Activated naive CD8-positive, alpha-beta T cell treated with anti-CD3 and anti-CD28 coated beads, Interleukin-2, amount 10 ng/mL, durations not matched to agents 7 days and 5 days (primary cell): ENCODE results near the gene UBXN11. TPM values are rescaled to one million over a fixed set of nuclear protein-coding genes. Genes with fewer than 3 reads are reported as not detected.

Source experiments
- ATAC-seq: fragments of 150-1000 bp; cut with Tn5 transposase; one replicate; pipeline ENCODE4 v1.10.0; 2021; ENCODE audit warnings: low read depth, moderate library complexity
- POLR2A ChIA-PET: fragments of 350-600 bp; sonication (Branson Sonifier 250); formaldehyde crosslinking; loops from one replicate; lab custom pipeline; 2021; ENCODE audit warnings: antibody characterized with exemption; lab: Charles Lee
- DNase-seq: peaks from one replicate; pipeline ENCODE4 v3.0.0; 2021
- H3K27ac Mint-ChIP-seq: one replicate; pipeline ENCODE4 v1.8.0; 2022; ENCODE audit warnings: mild to moderate bottlenecking, mixed read lengths
- H3K27me3 Mint-ChIP-seq: one replicate; pipeline ENCODE4 v1.8.0; 2022; ENCODE audit warnings: mild to moderate bottlenecking, moderate library complexity, mixed read lengths
- H3K36me3 Mint-ChIP-seq: one replicate; pipeline ENCODE4 v1.8.0; 2021; ENCODE audit warnings: mild to moderate bottlenecking, mixed read lengths
- H3K4me1 Mint-ChIP-seq: one replicate; pipeline ENCODE4 v1.8.0; 2021; ENCODE audit warnings: mixed read lengths
- H3K4me3 Mint-ChIP-seq: one replicate; pipeline ENCODE4 v1.8.0; 2022; ENCODE audit warnings: mild to moderate bottlenecking, moderate library complexity, mixed read lengths
- H3K9me3 Mint-ChIP-seq: one replicate; pipeline ENCODE4 v1.8.0; 2021; ENCODE audit warnings: mixed read lengths
- total RNA-seq, 2 experiments: library from RNA; stranded (reverse); gene quantifications; one replicate each; pipeline ENCODE4 v1.2.3, GENCODE V29; 2021

UBXN11 gene
- total RNA-seq, 2 experiments from 2014 or later, result 60.5 to 64.1 TPM

- DNase-seq (peak; percentile 72), ATAC-seq (no peak)
- H3K27ac Mint-ChIP-seq, result peak overlapping the region; percentile 99
- H3K27me3 Mint-ChIP-seq, result no peaks in the 10 kb centered on the region
- H3K9me3 Mint-ChIP-seq, result no peaks in the 10 kb centered on the region
- H3K4me1 Mint-ChIP-seq, result peaks cover 78% of the 10 kb centered on the region
- H3K4me3 Mint-ChIP-seq, result peak overlapping the region; percentile 89
- POLR2A ChIA-PET, result interaction anchor here (0.5 to 20.6 kb wide), 17 partner anchors 9 to 147 kb away, joined by 3 to 1079 read pairs (median 6); partner anchors contain the start of genes CD52, CEP85, DHDDS and UBXN11
- H3K36me3 Mint-ChIP-seq, result peaks cover 16% of the 10 kb centered on the region
Observed at GRCh38 chr1:26285366-26286063, 20.9 kb downstream of the UBXN11 start.

GRCh38 chr1:26284597-26285347, 21.7 kb downstream of the UBXN11 start:
- ATAC-seq (peak; percentile 63), DNase-seq (peak; percentile 85)
- H3K27me3 Mint-ChIP-seq, result no peaks in the 10 kb centered on the region
- peaks cover 18% of the 10 kb centered on the region for H3K36me3 Mint-ChIP-seq
- peak overlapping the region; percentile 89 for H3K4me3 Mint-ChIP-seq
- peak overlapping the region; percentile 99 for H3K27ac Mint-ChIP-seq
- H3K4me1 Mint-ChIP-seq, result peaks cover 71% of the 10 kb centered on the region
- H3K9me3 Mint-ChIP-seq, result no peaks in the 10 kb centered on the region
- POLR2A ChIA-PET, result interaction anchor here (0.5 to 20.6 kb wide), 17 partner anchors 9 to 169 kb away, joined by 3 to 1079 read pairs (median 6); partner anchors contain the start of genes CD52, CEP85, DHDDS and UBXN11

- peak; percentile 52 for DNase-seq
- Mint-ChIP-seq H3K4me1 (peaks cover 64% of the 10 kb centered on the region), H3K4me3 (peak overlapping the region; percentile 89), H3K27me3 (no peaks in the 10 kb centered on the region), H3K9me3 (no peaks in the 10 kb centered on the region), H3K36me3 (peaks cover 18% of the 10 kb centered on the region), H3K27ac (peak overlapping the region; percentile 99)
- ATAC-seq, result no peak
- POLR2A ChIA-PET, result interaction anchor here (0.6 to 20.6 kb wide), 12 partner anchors 8 to 168 kb away, joined by 3 to 1079 read pairs (median 8); partner anchors contain the start of genes CD52 and UBXN11
Observed at GRCh38 chr1:26283871-26284596, 22.4 kb downstream of the UBXN11 start.

GRCh38 chr1:26283279-26283853, 23.1 kb downstream of the UBXN11 start:
- ATAC-seq (no peak), DNase-seq (no peak)
- H3K27me3 Mint-ChIP-seq, result no peaks in the 10 kb centered on the region
- POLR2A ChIA-PET, result interaction anchor here (0.8 to 20.6 kb wide), 3 partner anchors 33 to 95 kb away, joined by 5 to 1079 read pairs (median 17); partner anchors contain the start of genes CD52 and UBXN11
- peak overlapping the region; percentile 89 for H3K4me3 Mint-ChIP-seq
- no peaks in the 10 kb centered on the region for H3K9me3 Mint-ChIP-seq
- peak overlapping the region; percentile 99 for H3K27ac Mint-ChIP-seq
- peaks cover 63% of the 10 kb centered on the region for H3K4me1 Mint-ChIP-seq
- peaks cover 20% of the 10 kb centered on the region for H3K36me3 Mint-ChIP-seq

- no peak for ATAC-seq
- Mint-ChIP-seq H3K4me3 (peak overlapping the region; percentile 89), H3K27me3 (no peaks in the 10 kb centered on the region), H3K36me3 (peaks cover 24% of the 10 kb centered on the region), H3K9me3 (no peaks in the 10 kb centered on the region), H3K4me1 (peaks cover 63% of the 10 kb centered on the region), H3K27ac (peak overlapping the region; percentile 99)
- DNase-seq, result no peak
- POLR2A ChIA-PET, result interaction anchor here (0.8 to 20.6 kb wide), 3 partner anchors 7 to 34 kb away, joined by 3 to 1079 read pairs (median 38); partner anchors contain the start of genes CD52 and UBXN11
Observed at GRCh38 chr1:26282401-26282918, 24.0 kb downstream of the UBXN11 start.

- H3K4me1 Mint-ChIP-seq, result peaks cover 62% of the 10 kb centered on the region
- H3K27me3 Mint-ChIP-seq, result no peaks in the 10 kb centered on the region
- peak overlapping the region; percentile 98 for H3K4me3 Mint-ChIP-seq
- H3K36me3 Mint-ChIP-seq, result peaks cover 26% of the 10 kb centered on the region
- H3K27ac Mint-ChIP-seq, result peak overlapping the region; percentile 89
- ATAC-seq (no peak), DNase-seq (no peak)
- POLR2A ChIA-PET, result interaction anchor here (0.5 to 20.6 kb wide), 8 partner anchors 8 to 171 kb away, joined by 3 to 1079 read pairs (median 4); partner anchors contain the start of genes CD52, PDIK1L and UBXN11
- no peaks in the 10 kb centered on the region for H3K9me3 Mint-ChIP-seq
Observed at GRCh38 chr1:26281971-26282370, 24.5 kb downstream of the UBXN11 start.

- Mint-ChIP-seq H3K4me3 (peak overlapping the region; percentile 98), H3K27me3 (no peaks in the 10 kb centered on the region), H3K9me3 (no peaks in the 10 kb centered on the region), H3K27ac (peak overlapping the region; percentile 89), H3K36me3 (peaks cover 29% of the 10 kb centered on the region), H3K4me1 (peaks cover 66% of the 10 kb centered on the region)
- ATAC-seq, result no peak
- no peak for DNase-seq
- POLR2A ChIA-PET, result interaction anchor here (0.5 to 20.6 kb wide), 13 partner anchors 8 to 170 kb away, joined by 3 to 1079 read pairs (median 4); partner anchors contain the start of genes CD52, PDIK1L and UBXN11
Observed at GRCh38 chr1:26281091-26281958, 25.1 kb downstream of the UBXN11 start.

- Mint-ChIP-seq H3K4me1 (peaks cover 71% of the 10 kb centered on the region), H3K4me3 (peak overlapping the region; percentile 98), H3K9me3 (no peaks in the 10 kb centered on the region), H3K36me3 (peaks cover 30% of the 10 kb centered on the region), H3K27ac (peak overlapping the region; percentile 93), H3K27me3 (no peaks in the 10 kb centered on the region)
- DNase-seq (no peak), ATAC-seq (no peak)
- POLR2A ChIA-PET, result interaction anchor here (0.7 to 20.6 kb wide), 11 partner anchors 9 to 142 kb away, joined by 3 to 1079 read pairs (median 4); partner anchors contain the start of genes CD52 and UBXN11
Observed at GRCh38 chr1:26280333-26281042, 25.9 kb downstream of the UBXN11 start.

- DNase-seq (peak; percentile 88), ATAC-seq (peak; percentile 55)
- Mint-ChIP-seq H3K4me3 (peak within 1 kb of the TSS; percentile 98), H3K27ac (peak within 1 kb of the TSS; percentile 93), H3K36me3 (peaks cover 30% of the 10 kb centered on the region), H3K4me1 (peaks cover 70% of the 10 kb centered on the region), H3K9me3 (no peaks in the 10 kb centered on the region), H3K27me3 (no peaks in the 10 kb centered on the region)
- POLR2A ChIA-PET, result interaction anchor here (0.6 to 20.6 kb wide), 12 partner anchors 10 to 153 kb away, joined by 3 to 1079 read pairs (median 4); partner anchors contain the start of genes CD52, DHDDS and UBXN11
Observed at GRCh38 chr1:26279456-26280332, 26.7 kb downstream of the UBXN11 start, which contains the start of gene SH3BGRL3. Gene SH3BGRL3, plus strand, starts transcription at chr1:26280086. Its CDS starts 70 bp downstream, at chr1:26280156.
